GM12873 (cell line): Measurements from ENCODE around the gene ADAMTS7.

Experiments used
- TF ChIP-seq, protein P1 (sequence below): IDR thresholded peaks from 2 replicates; pipeline ENCODE4 v1.5.1; 2012; ENCODE audit warnings: low read depth, mild to moderate bottlenecking, moderate library complexity, low read length, control low read depth; ENCODE audit not compliant: insufficient read depth; ENCODE audit errors: missing control alignments

The ADAMTS7 gene

DNA sequence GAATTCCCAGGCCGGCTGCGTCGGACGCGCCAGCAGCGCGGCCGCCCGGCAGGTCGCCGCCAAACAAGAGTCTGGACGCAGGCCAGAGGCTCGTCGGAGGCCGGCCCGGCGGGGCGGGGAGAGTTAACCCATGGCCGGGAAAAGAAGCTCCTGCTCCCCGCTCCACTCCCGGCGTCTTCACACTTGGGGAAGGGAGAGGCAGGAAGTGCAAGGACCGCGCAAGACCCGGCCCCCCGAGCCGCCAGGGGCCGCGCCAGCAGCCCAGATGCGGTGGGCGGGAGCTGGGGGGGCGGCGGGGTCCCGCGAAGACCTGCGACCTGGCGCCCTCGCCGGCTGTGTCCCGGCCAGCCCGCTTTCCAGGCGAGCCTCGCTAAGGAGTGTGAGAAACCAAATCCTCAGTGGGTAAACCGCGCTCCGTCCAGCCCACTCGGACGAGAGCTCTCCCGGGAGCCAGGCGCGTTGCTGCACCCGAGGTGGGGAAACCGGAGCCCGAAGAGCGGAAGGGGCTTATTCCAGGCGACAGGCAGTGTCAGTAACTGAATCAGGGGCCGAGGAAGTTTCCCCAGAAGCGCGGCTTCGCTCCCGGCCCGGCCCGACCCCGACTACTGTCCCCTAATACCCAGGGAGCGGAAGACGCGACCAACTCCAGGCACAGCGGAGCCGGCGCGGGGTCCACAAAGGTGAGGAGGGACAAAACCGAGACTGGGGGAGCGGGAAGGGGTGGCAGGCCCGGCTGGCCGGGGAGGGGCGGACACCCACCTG is 721 bp downstream of the ADAMTS7 start:
- TF ChIP-seq, protein P1, sequence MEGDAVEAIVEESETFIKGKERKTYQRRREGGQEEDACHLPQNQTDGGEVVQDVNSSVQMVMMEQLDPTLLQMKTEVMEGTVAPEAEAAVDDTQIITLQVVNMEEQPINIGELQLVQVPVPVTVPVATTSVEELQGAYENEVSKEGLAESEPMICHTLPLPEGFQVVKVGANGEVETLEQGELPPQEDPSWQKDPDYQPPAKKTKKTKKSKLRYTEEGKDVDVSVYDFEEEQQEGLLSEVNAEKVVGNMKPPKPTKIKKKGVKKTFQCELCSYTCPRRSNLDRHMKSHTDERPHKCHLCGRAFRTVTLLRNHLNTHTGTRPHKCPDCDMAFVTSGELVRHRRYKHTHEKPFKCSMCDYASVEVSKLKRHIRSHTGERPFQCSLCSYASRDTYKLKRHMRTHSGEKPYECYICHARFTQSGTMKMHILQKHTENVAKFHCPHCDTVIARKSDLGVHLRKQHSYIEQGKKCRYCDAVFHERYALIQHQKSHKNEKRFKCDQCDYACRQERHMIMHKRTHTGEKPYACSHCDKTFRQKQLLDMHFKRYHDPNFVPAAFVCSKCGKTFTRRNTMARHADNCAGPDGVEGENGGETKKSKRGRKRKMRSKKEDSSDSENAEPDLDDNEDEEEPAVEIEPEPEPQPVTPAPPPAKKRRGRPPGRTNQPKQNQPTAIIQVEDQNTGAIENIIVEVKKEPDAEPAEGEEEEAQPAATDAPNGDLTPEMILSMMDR, result no peak

DNA sequence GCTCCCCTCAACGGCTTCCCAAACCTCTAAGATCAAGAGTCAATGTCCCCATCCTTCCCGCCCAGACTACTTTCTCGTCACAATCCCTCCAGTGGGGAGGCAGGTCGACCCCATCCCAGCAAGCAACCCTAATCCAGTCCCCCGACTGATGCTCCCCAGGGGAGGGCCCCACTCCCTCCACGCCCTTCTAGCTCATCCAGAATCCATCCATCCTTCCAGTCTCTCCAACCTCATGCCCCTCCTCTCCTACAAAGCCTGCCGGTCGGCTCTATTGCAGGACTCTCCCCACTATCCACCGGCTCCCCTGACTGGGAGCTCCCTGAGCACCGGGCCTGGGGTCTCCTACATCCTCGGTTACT is 1.3 kb downstream of the ADAMTS7 start:
- TF ChIP-seq, protein P1, result no peak

DNA sequence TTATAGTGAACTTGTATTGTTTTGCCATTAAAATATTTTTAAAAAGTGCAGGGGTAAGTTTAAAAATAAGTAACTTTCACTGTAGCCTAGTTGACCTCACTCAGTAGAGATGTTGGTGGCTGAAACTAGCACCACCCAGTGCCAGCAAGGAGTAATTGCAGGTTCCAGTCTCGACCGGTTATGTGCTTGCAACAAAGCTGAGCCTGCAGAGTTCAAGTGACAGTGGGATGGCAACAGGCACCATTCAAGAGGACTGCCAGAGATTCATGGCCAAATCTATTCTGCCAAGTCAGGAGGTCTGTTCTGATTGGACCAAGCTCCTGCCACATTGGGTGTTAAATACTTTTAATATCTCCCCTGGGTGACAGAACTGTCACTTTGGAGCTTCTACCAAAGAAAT is 2.7 kb downstream of the ADAMTS7 start:
- TF ChIP-seq, protein P1, result peak; percentile 77

DNA sequence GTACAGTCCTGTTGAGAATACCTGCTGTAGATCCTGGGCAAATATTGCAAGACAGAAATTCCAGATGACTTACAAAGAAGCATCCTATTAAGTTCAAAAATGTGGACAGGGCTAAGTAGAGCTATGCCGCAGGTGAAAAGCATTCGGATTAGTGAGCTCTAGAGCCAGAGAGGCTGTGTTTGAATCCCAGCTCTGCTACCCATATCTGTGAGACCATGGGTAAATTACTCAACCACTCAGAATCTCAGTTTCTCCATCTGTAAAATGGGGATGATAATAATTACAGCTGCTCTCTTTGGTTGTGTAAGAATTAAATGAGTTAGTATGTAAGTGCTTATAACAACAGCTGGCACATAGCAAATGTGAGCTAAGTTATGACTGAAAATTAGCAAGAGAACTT is 3.9 kb downstream of the ADAMTS7 start:
- TF ChIP-seq, protein P1, result no peak

DNA sequence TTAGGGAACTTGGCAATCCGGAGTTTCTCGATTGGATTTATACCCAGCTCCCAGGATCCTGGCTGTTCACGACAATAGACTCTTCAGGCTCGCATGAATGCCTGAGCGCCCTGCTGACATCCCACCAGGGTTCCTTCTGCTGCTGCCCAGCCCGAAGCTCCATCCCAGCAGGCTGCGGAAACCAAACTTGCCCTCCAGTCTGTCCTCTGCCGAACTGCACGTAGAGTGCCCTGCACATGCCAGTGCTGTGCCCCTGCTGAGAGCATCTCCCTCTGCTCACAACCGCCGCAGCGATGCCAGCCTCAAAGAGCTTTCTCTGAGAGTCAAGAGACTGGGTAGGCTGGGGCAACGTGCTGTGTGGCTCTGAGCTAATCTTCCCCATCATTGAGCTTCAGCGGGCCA is 6.9 kb downstream of the ADAMTS7 start:
- TF ChIP-seq, protein P1, result no peak

DNA sequence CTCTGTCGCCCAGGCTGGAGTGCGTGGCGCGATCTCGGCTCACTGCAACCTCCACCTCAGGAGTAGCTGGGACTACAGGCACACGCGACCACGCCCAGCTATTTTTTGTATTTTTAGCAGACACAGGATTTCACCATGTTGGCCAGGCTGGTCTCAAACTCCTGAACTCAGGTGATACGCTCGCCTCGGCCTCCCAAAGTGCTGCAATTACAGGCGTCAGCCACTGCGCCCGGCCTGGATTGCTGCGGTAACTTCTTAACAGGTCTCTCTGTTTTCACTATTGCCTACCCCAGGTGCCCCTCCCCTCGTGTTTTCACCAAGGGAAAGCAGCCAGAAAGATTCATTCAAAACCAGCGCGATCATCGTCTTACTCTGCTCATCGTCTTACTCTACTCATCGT is 10.5 kb downstream of the ADAMTS7 start:
- TF ChIP-seq, protein P1, result no peak

DNA sequence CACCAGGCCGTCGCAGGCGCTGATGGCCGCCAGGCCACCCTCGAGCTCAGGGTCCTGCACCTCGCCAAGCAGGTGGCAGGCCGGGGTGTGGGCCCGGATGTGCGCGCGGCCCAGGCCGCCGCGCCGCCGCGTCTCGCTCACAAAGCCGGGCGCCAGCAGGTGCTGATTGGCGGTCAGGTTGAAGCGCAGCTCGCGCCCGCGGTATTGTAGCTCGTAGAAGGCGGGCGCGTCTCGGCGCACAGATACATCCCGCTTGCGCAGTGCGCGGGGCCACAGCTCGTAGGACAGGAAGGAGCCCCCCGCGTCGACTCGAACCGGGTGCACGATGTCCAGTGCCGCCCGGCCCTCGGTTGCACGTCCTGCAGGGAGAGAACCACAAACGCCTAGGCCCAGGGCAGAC is 11.1 kb downstream of the ADAMTS7 start:
- TF ChIP-seq, protein P1, result no peak
